ENCODE data around the gene USP11. TPM values are rescaled to one million over a fixed set of nuclear protein-coding genes. Genes with fewer than 3 reads are reported as not detected.

The USP11 gene
- total RNA-seq, 1 donor from 2014 or later = 42.2 TPM

GRCh38 chrX:47297874-47298273, 65.1 kb downstream of the USP11 start:
- Histone ChIP-seq H3K4me1 (no peaks in the 10 kb centered on the region), H3K27me3 (ENCODE audit: low read depth) (no peaks in the 10 kb centered on the region), H3K4me3 (no peak overlapping the region), H3K36me3 (no peaks in the 10 kb centered on the region), H3K27ac (replicated peaks) (no peak overlapping the region), H3K9me3 (replicated peaks) (no peaks in the 10 kb centered on the region)
- no peak for DNase-seq
- TF ChIP-seq CTCF (IDR thresholded peaks at IDR 0.05; ENCODE audit: borderline replicate concordance) = no peak
- intact Hi-C loops (cut with micrococcal nuclease) = no loop called here

Other genes starting within 250 kb of the USP11 start
- 18.8 TPM for gene RGN, start 154.6 kb upstream of the USP11 start, total RNA-seq
- gene NDUFB11, start 88.3 kb upstream of the USP11 start, total RNA-seq = 171 TPM
- 27.8 TPM for gene RBM10, start 87.8 kb upstream of the USP11 start, total RNA-seq
- 99.8 TPM for gene UBA1, start 39.2 kb upstream of the USP11 start, total RNA-seq
- 120 TPM for gene CDK16, start 14.3 kb upstream of the USP11 start, total RNA-seq
- gene ZNF157, start 137.6 kb downstream of the USP11 start, total RNA-seq = not detected